Aorta (tissue), 5 donors: ENCODE measurements around the gene SMARCAD1. TPM values are rescaled to one million over a fixed set of nuclear protein-coding genes. Genes with fewer than 3 reads are reported as not detected.

Experiments used
- ATAC-seq: fragments of 200-7000 bp; cut with Tn5 transposase; one replicate; pipeline ENCODE4 v1.9.1; 2022; ENCODE audit warnings: moderate library complexity; ENCODE audit not compliant: low FRiP score
- DNase-seq, 2 donors: peaks; one replicate each; pipeline ENCODE4 v3.0.0-alpha.2; 2020
- H3K27ac ChIP-seq, 2 donors: one replicate each; pipeline ENCODE4 v1.5.1; 2013; ENCODE audit warnings: low read length in 2 of 2, mild to moderate bottlenecking in 2 of 2, moderate library complexity in 2 of 2, control low read depth in 1 of 2, inconsistent platforms in 1 of 2, low read depth in 1 of 2
- H3K27me3 ChIP-seq, 2 donors: one replicate each; pipeline ENCODE4 v1.6.1; 2013; ENCODE audit warnings: control low read depth in 1 of 2, low read length in 1 of 2, mild to moderate bottlenecking in 1 of 2, moderate library complexity in 1 of 2; ENCODE audit not compliant: insufficient read depth in 2 of 2, control insufficient read depth in 1 of 2
- H3K36me3 ChIP-seq, 2 donors: one replicate each; pipeline ENCODE4 v1.6.1; 2013; ENCODE audit warnings: control low read depth in 1 of 2, low read length in 1 of 2, mild to moderate bottlenecking in 1 of 2; ENCODE audit not compliant: insufficient read depth in 2 of 2, control insufficient read depth in 1 of 2
- H3K4me1 ChIP-seq, 2 donors: one replicate each; pipeline ENCODE4 v1.6.1; 2013; ENCODE audit warnings: low read length in 2 of 2, control low read depth in 1 of 2, mild to moderate bottlenecking in 1 of 2, moderate library complexity in 1 of 2; ENCODE audit not compliant: insufficient read depth in 2 of 2, control insufficient read depth in 1 of 2
- H3K4me3 ChIP-seq, 2 donors: one replicate each; pipeline ENCODE4 v1.5.1; 2013; ENCODE audit warnings: low read length in 2 of 2, control low read depth in 1 of 2, mild to moderate bottlenecking in 1 of 2
- H3K9me3 ChIP-seq: one replicate; pipeline ENCODE4 v1.6.1; 2013; ENCODE audit warnings: mild to moderate bottlenecking, low read length; ENCODE audit not compliant: control insufficient read depth
- WGBS, 2 donors: extraction: QIAGEN DNeasy Blood & Tissue Kit; methylation state at CpG; one replicate each; pipeline ENCODE4 v1.1.7; 2013; 5-methylcytosine and 5-hydroxymethylcytosine counted together
- intact Hi-C, 2 donors: fragments of 100-400 bp; cut with DNase I; formaldehyde crosslinking; loops; one replicate each; pipeline versions ENCODE4 v1.14.2 to v1.15.0; 2022
- polyA plus RNA-seq, 2 donors: library from polyadenylated mRNA; stranded (reverse); fragments of 200-250 nt; gene quantifications; one replicate each; pipeline ENCODE4 v1.2.3, GENCODE V29; 2013
- total RNA-seq, 2 donors: library from RNA; stranded (reverse); fragmentation: NEBNext Ultra II Directional; extraction: Animal tissue kit (Norgen Biotek cat#: 25700); gene quantifications; one replicate each; pipeline ENCODE4 v1.2.1, GENCODE V29; 2021
- donor health status: healthy with polysubstance abuse.
- donor health status: Bipolar disorder and iron deficiency.
- donor health status: DM: no; HTN: no; CAD: no.
- donor health status: DM: no; HTN: no; CAD: no.
- donor health status: DM: yes; HTN: yes; CAD: no.

SMARCAD1 gene
- total and polyA plus RNA-seq, 4 donors: 2.9 to 27.8 (median 15.1) TPM

GRCh38 chr4:94238160-94238559 lies 30.5 kb downstream of the SMARCAD1 start:
- intact Hi-C loops: no loop called here
- H3K4me3 ChIP-seq: no peak overlapping the region
- no peak for ATAC-seq
- H3K27ac ChIP-seq: no peak overlapping the region
- no peak for DNase-seq
- H3K4me1 ChIP-seq: no peaks in the 10 kb centered on the region
- no peaks in the 10 kb centered on the region for H3K9me3 ChIP-seq
- no peaks in the 10 kb centered on the region for H3K27me3 ChIP-seq
- peaks cover 2 to 5% of the 10 kb centered on the region in 2 donors for H3K36me3 ChIP-seq
- 72 to 78% methylated on average over 2 of the region's 2 CpGs for WGBS, 2 donors

GRCh38 chr4:94240384-94240783 lies 32.7 kb downstream of the SMARCAD1 start:
- intact Hi-C loops: no loop called here
- H3K36me3 ChIP-seq: peaks cover 4 to 7% of the 10 kb centered on the region in 2 donors

GRCh38 chr4:94244087-94244828 lies 36.6 kb downstream of the SMARCAD1 start:
- DNase-seq: no peak
- H3K36me3 ChIP-seq: peaks cover 4 to 7% of the 10 kb centered on the region in 2 donors
- no peak overlapping the region for H3K27ac ChIP-seq
- H3K27me3 ChIP-seq: no peaks in the 10 kb centered on the region
- no peaks in the 10 kb centered on the region for H3K9me3 ChIP-seq
- no peak overlapping the region for H3K4me3 ChIP-seq
- WGBS, 2 donors: 12 to 23% methylated on average over 3 of the region's 3 CpGs
- intact Hi-C loops: no loop called here
- no peak for ATAC-seq
- H3K4me1 ChIP-seq: peaks cover 2% of the 10 kb centered on the region in 2 donors

More at GRCh38 chr4:94240384-94240783, 32.7 kb downstream of the SMARCAD1 start:
- H3K27me3 ChIP-seq: no peaks in the 10 kb centered on the region
- no peak overlapping the region for H3K27ac ChIP-seq
- H3K4me3 ChIP-seq: no peak overlapping the region
- no peak for DNase-seq
- H3K4me1 ChIP-seq: peaks cover 2% of the 10 kb centered on the region in 2 donors
- ATAC-seq: no peak
- H3K9me3 ChIP-seq: no peaks in the 10 kb centered on the region

DNA sequence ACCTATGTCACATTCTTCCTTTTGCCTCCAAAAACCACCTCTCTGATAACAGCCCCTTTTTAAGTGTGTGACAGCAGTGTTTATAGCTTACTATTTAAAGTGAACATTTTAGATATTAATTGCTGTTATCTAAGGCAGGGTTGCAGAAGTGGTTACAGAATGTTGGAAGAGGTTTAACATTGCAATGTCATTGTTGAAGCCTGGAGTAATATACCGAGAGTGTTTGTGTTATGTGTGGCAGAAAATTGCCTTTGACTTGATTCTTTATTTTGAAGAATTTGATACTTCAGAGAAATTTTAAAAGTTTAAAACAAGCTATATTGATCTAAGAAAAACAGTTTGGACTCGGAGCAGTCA lies 37.1 kb downstream of the SMARCAD1 start:
- no peak overlapping the region for H3K4me3 ChIP-seq
- H3K4me1 ChIP-seq: peaks cover 2% of the 10 kb centered on the region in 2 donors
- H3K9me3 ChIP-seq: no peaks in the 10 kb centered on the region
- WGBS, 2 donors: 12% methylated on average over 2 of the region's 2 CpGs
- ATAC-seq (no peak), DNase-seq (no peak)
- intact Hi-C loops: no loop called here
- H3K27ac ChIP-seq: no peak overlapping the region
- H3K36me3 ChIP-seq: peaks cover 4 to 7% of the 10 kb centered on the region in 2 donors
- H3K27me3 ChIP-seq: no peaks in the 10 kb centered on the region

DNA sequence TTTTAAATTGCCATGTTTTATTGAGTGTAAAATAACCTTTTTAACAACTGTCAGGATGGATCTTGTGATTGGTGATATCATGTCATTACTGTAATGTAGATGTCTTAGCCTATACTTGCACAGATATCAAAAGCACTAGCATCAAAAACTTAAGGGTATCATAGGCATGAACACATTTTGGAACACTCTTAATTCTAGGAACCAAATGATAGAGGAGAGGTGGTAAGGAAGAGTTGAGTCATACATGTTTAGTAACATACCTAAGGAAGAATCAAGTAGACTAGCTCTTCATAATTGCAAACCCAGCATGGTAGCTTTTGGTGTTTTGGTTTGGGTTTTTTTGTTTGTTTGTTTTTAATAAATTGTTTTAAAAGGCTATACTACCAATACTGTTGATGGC lies 43.4 kb downstream of the SMARCAD1 start:
- no peaks in the 10 kb centered on the region for H3K9me3 ChIP-seq
- H3K27ac ChIP-seq: no peak overlapping the region
- H3K36me3 ChIP-seq: no peaks in the 10 kb centered on the region
- H3K27me3 ChIP-seq: no peaks in the 10 kb centered on the region
- no peak overlapping the region for H3K4me3 ChIP-seq
- no peaks in the 10 kb centered on the region for H3K4me1 ChIP-seq
- no peak for ATAC-seq
- no peak for DNase-seq
- intact Hi-C loops: no loop called here

DNA sequence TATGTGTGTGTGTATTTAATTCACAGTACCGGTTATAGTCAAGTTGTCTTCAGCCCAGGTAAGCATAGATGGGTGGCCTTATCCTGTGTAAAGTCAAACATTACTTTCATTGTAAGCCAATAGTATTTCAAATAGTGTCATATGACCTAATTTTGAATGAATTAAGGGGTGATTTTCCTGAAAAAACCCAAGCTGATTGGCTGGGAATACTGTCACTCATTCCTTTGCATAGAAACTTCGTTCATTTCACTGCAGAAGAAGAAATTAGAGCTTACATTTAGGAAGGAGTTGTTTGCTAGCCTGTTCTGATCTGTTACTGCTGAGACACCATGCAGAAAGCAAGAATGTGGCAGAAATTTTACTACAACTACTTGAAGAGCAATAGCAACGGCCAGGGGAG lies 45.4 kb downstream of the SMARCAD1 start:
- no peak for ATAC-seq
- Histone ChIP-seq H3K4me3 (no peak overlapping the region), H3K4me1 (no peaks in the 10 kb centered on the region), H3K9me3 (no peaks in the 10 kb centered on the region), H3K27ac (no peak overlapping the region), H3K36me3 (no peaks in the 10 kb centered on the region), H3K27me3 (no peaks in the 10 kb centered on the region)
- no peak for DNase-seq
- intact Hi-C loops: no loop called here
- 77 to 82% methylated on average over 3 of the region's 3 CpGs for WGBS, 2 donors

DNA sequence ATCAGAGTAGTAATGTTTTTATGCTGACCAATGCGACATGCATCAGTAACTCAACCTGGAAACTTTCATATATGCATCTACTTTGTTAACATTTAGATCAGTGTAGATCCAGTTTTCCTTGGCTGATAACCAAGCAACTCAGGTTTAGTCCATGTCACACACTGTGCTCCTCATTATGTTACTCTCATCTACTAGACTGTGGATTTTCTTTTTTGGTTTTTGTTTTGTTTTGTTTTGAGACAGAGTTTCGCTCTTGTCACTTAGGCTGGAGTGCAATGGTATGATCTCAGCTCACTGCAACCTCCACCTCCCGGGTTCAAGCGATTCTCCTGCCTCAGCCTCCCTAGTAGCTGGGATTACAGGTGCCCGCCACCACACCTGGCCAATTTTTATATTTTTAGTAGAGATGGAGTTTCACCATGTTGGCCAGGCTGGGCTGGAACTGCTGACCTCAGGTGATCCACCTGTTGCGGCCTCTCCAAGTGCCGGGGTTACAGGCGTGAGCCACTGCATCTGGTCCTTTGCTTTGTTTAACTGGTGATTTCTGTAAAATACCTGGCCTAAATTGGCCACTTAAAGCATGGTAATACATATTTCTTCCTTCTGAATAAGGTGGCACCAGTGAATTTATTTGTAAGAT lies 48.6 kb downstream of the SMARCAD1 start:
- DNase-seq: no peak
- H3K4me3 ChIP-seq: no peak overlapping the region
- H3K27ac ChIP-seq: no peak overlapping the region
- intact Hi-C loops: no loop called here
- H3K27me3 ChIP-seq: no peaks in the 10 kb centered on the region
- no peaks in the 10 kb centered on the region for H3K36me3 ChIP-seq
- H3K4me1 ChIP-seq: no peaks in the 10 kb centered on the region
- WGBS, 2 donors: 89 to 91% methylated on average over 8 of the region's 8 CpGs
- H3K9me3 ChIP-seq: no peaks in the 10 kb centered on the region
- ATAC-seq: no peak

DNA sequence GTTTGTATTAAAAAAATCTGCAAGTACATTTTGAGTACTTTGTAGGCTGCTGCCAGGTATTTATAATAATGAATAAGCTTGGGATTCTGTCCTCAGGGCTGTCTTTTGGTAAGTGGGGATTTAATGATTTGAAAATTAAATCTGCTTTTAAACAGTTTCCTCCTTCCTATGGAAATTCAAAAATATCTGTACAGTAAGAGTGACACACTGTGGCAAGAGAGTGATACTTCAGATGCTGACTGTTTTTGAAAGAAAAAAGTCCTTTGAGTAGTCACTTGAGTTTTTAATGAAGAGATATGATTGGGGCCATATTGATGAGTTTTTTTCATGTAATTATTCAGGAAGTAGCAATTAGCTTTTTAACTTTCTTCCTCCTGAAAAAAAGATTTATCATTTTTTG lies 49.2 kb downstream of the SMARCAD1 start:
- ATAC-seq (no peak), DNase-seq (no peak)
- Histone ChIP-seq H3K4me1 (no peaks in the 10 kb centered on the region), H3K36me3 (no peaks in the 10 kb centered on the region), H3K4me3 (no peak overlapping the region), H3K9me3 (no peaks in the 10 kb centered on the region), H3K27me3 (no peaks in the 10 kb centered on the region), H3K27ac (no peak overlapping the region)
- intact Hi-C loops: no loop called here
